Stimulated activated CD4-positive, alpha-beta T cell treated with anti-CD3 and anti-CD28 coated beads, Interleukin-1b, Interleukin-23, amount 100 ng/mL, for 48 hours (primary cell): ENCODE data around the gene CYP46A1.
"Not testable (repeated sequence)": the region's sequence is repeated elsewhere in the genome, so short reads cannot be mapped to it uniquely, and the experiment has no call there.

Experiments used
- DNase-seq: peaks from one replicate; pipeline ENCODE4 v3.0.0-alpha.2; 2020

The CYP46A1 gene

DNA sequence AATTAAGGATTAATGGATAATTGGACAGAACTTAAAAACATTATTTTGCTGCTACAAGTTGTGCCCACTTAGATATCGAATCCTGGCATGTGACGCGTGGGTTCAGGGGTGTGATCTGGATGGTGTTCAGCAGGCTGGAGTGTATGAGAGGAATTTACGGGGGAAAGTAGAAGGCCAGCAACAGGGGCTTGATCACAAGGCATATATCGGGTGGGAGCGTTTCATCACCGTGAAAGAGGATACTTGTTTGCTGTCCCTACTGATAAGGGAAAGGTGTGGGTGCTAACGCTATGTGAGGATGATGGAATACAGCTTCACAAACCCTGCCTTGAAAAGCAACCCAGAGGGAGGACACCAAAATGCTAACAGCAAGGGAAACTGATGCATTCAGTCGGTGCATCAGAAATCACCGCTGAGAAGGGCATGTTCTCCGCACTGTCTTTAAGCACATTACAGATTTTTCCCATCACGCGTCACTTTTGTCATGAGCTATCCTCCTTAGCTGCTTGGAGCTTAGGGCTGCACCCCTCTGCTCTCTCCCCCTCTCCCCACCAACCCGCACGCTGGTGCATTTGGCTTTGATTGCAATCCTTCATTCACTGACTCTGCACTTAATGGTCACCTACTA lies 25.8 kb upstream of the CYP46A1 start:
- no peak for DNase-seq

DNA sequence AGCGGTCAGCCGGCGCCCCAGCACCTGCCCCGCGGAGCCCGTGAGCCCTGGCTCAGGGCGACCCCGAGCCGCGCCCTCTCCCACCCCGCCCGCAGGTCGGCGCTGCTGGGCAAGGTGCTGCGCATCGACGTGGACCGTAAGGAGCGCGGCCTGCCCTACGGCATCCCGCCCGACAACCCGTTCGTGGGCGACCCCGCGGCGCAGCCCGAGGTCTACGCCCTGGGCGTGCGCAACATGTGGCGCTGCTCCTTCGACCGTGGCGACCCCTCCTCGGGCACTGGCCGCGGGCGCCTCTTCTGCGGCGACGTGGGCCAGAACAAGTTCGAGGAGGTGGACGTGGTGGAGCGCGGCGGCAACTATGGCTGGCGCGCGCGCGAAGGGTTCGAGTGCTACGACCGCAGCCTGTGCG lies 24.8 kb upstream of the CYP46A1 start:
- DNase-seq: no peak

DNA sequence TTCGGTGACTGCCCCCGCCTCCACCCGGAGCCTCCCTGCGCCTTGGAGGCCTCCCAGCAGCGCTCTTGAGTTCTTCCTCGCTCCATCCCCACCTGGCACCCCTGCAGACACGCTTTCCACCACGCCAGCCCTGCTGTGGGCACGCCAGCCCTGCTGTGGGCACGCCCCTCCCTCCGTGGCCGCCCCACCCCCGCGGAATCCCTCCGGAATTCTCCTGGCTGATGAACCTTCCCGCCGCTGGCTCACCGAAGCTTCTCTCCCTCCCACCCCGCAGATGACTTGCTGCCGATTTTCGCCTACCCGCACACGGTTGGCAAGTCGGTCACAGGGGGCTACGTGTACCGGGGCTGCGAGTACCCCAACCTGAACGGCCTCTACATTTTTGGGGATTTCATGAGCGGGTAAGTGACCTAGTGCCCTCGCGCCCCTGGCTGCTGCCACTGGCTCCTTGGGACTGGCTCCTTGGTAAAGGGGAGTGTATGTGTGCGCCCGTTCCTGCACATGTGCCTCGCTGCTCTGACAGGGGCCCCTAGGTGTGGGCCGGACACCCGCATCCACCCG lies 24.0 kb upstream of the CYP46A1 start:
- DNase-seq: no peak

DNA sequence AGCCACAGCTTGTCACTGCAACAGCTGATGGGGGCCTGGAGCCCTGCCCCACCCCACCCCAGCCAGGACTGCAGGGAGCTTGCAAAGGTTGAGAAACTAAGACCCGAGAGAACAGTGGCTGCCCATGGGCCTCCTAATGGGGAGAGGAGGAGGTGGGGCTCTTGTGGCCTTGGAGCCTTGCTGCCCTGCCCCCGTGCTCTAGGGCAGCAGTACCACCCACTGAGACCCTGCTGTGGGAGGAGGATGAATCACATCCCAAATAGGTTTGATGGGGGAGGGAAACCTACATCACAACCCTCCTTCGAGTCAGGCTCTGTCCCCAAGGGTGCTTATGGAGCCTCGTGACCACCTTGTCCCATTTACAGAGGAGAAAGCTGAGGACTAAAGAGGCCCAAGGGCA lies 23.3 kb upstream of the CYP46A1 start:
- no peak for DNase-seq

DNA sequence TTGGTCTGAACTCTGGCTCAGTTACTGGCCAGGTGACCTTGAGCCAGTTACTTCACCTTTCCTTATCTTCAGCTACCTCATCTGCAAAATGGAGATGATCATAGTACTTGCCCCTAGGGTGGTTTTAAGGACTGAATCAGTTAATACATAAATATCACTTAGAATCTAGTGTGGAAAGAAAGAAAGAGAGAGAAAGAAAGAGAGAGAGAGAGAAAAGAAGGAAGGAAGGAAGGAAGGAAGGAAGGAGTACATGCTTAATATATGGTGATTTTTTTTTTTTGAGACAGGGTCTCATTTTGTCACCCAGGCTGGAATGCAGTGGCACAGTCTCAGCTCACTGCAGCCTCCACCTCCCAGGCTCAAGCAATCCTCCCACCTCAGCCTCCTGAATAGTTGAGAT lies 22.9 kb upstream of the CYP46A1 start:
- not testable (repeated sequence) for DNase-seq

DNA sequence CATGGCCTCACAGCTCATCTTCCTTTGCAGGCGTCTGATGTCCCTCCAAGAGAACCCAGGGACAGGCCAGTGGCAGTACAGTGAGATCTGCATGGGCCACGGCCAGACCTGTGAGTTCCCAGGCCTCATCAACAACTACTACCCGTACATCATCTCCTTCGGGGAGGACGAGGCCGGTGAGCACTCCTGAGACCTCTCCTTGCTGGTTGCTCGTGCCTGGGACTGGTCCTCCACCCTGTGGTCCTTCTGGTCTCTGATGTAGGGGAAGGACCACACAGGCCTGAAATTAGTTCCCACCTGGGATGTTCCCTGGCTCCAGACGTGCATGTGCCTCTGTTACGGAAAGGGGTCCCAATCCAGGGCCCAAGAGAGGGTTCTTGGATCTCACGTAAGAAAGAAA lies 21.3 kb upstream of the CYP46A1 start:
- DNase-seq: no peak

DNA sequence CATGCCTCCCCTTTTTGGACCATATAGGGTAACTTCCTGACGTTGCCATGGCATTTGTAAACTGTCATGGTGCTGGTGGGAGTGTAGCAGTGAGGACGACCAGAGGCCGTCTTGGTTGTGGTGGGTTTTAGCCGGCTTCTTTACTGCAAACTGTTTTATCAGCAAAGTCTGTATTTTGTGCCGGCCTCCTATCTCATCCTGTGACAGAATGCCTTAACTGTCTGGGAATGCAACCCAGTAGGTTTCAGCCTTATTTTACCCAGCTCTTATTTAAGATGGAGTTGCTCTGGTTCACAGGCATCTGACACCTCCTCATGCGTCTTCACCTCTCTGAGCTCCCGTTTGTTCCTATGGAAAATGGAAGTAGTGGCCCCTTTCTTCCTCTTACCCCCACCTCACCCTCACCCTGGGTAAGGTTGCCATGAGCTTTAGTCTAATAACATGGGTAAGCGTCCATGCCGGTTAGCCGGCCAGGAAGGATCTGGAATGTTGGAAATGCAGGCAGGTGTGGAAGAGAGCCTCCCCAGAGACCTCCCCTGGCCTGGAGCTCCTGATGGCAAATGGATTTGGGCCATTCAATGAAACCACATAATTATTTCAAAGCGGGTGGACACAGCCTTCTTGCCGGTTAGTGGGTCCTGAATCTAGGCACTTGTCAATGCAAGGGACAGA lies 20.6 kb upstream of the CYP46A1 start:
- DNase-seq: no peak

DNA sequence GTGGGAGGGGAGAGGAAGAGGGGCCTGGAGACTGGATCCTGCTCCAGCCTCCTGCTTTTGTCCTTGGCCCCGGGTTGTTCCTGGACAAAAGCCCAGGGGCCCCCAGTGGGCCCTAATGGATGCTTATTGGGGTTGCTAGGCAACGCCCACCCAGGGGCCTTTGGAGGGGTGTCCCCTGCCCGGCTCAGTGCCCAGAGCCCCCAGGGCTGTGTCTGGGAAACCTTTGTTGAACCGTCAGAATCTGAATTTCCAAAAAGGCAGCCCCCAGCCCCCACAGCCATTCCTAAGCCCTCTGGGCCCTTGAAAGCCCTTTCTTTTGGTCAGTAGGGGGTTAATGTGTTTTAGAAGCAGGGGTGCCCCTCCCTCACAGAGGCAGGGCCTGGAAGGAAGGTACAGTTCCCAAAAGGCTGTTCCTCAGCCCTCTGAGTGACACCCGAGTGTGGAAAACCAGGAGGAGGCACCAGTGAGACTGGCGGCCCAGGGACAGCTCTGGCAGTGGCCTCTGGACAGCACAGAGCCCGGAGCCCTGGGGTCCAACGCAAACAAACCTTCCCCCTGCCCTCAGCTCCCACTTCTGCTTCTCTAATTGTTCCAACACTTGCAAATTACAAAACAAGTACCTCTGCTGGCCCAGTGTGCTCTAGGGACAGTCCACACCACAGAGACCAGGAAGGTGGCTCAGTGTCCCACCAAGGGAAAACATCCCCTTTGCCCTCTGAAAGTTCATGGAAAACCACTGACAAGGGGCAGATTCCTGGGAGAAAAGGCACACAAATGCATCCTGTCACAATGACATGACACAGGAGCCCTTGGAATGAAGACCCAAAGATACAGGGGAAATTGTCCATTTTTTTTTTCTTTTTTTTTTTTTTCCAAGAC lies 19.8 kb upstream of the CYP46A1 start:
- no peak for DNase-seq

DNA sequence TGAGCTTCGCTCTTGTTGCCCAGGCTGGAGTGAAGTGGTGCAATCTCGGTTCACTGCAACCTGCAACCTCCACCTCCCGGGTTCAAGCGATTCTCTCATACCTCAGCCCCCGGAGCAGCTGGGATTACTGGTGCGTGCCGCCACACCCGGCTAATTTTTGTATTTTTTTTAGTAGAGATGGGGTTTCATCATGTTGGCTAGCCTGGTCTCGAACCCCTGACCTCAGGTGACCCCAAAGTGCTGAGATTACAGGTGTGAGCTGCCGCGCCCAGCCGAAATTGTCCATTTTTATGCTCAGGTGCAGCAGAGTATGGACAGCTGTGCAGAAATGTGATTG lies 19.2 kb upstream of the CYP46A1 start:
- DNase-seq: no peak

DNA sequence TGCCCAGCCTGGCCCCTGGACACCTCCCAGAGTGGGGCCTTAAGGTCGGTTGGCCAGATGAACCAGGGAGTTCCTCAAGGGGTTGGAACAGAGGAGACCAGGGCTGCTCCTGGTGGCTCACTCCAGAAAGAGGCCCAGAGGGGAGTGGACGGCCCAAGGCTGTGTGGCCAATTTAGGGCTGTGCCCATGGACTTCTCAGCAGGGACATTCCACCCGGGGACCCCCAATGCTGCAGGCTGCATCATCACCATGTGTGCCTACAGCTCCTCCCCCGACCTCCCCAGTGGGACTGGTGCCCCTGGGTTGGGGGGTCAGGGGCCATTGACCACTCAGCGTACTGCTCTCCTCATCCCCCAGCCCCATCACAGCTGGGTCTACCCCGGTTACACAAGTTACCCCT lies 17.6 kb upstream of the CYP46A1 start:
- DNase-seq: no peak

DNA sequence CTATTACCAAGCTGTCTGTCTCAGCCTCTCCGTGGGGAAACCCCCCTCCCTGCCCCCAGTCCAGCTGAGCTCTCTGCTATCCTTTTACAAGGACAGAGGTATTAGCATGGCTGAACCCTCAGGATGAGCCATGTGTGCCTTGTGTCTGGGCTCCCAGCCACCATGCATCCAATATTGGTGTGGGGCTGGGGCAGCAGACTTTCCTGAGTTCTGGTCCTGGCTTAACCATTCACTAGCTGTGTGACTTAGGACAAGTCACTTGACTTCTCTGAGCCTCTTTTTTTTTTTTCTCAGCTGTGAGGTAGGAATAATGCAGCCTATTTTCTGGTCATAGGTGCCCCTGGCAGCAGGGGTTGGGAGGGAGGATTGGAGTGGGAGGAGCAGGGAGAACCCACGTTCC lies 17.1 kb upstream of the CYP46A1 start:
- no peak for DNase-seq

DNA sequence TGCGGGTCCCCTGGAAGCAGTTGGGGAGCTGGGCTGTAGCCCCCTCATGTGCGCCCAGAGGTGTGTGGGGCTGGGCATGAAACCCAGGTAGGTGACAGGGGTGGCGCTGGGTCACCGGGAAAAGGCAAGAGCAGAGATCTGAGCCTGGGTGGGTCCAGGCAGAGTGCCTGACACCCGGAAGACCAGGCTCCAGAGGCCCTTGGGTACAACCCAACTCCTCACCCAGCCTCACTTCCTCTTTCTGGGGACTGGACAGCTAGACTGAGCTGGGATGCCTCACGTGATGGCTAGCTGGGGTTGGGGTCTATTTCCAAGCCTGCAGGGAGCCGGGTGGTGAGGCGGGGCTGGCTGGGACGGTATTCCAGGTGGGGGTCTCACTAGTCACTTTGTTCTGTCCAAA lies 16.3 kb upstream of the CYP46A1 start:
- no peak for DNase-seq

DNA sequence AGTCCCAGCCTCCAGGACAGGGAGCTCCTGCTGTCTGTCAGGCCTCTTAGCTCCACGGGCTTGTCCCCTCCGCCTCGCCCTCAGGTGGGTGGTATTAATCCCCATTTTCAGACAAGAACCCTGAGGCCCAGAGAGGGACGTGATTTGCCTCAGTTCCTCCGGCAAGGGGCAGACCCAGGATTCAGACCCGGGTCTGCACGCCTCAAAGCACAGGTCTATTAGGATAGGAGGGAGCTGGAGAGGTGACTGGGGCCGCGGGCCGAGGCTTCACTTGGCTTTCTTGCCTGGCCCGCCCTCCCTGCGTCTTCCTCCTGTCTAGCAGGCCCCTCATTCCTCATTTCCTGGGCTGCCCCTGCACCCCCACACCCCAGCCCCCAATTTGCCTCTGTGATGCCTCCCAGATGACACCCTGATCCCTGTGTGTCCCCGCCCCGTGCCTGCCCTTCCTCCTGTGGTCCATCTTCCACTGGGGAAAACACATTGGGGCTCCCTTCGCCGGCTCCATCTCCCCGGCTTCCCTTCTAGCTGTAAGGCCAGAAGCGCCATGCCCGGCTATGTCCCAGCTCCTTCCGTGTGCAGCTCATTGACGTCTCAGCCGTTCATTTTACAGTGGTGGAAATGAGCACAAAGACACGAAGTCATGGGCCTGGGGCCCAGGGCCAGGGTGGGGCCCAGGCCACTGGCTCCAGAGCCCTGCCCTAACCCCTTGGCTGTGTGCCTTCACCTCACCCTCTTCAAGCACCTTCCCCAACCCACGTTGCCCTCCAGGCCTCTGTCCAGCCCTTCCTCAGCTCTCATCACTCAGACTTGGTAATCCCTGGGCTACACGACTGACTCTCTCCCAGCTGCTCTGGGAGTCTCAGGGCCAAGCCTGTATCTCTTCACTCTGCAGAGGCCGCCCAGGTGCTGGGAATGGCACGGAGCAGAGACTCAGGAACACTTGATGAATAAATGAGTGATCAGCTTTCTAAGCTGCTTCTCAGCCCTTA lies 15.5 kb upstream of the CYP46A1 start:
- DNase-seq: no peak

DNA sequence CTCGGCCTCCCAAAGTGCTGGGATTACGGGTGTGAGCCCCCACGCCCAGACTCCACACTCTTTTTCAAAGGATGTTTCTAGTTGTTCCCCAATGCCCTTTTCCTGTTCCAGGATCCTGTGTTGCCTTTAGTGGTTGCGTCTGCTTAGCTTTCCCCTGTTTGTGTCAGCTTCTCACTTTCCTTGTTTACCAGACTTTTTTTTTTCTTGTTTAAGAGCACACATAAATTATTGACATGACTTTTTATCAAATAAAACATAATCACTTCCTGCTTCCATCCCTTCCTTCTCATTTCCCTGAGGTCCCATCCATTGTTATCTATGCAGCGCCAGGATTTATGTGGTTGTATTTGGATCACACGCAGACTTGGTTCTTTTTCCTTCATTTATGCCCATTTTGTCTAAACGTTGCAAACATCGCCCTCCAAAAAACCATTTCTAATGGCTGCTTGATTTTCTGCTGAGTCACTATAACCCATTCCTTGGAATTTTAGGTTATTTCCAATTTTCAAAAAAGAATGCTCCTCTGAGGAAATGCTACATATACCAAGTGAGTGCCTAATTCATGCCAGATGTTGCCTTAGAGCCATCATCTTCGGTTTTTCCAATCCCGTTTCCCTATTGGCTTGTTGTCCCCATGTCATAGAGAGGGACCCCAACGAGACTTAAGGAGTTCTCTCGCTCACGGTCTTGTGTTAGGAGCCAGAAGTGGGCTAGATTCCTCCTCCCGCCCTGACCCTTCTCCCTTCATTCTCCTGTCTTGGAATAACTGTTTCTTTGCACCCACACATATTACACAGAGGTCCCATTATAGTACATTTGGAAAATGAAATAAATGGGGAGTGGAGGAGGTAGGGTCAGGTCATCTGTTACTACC lies 13.5 kb upstream of the CYP46A1 start:
- no peak for DNase-seq

DNA sequence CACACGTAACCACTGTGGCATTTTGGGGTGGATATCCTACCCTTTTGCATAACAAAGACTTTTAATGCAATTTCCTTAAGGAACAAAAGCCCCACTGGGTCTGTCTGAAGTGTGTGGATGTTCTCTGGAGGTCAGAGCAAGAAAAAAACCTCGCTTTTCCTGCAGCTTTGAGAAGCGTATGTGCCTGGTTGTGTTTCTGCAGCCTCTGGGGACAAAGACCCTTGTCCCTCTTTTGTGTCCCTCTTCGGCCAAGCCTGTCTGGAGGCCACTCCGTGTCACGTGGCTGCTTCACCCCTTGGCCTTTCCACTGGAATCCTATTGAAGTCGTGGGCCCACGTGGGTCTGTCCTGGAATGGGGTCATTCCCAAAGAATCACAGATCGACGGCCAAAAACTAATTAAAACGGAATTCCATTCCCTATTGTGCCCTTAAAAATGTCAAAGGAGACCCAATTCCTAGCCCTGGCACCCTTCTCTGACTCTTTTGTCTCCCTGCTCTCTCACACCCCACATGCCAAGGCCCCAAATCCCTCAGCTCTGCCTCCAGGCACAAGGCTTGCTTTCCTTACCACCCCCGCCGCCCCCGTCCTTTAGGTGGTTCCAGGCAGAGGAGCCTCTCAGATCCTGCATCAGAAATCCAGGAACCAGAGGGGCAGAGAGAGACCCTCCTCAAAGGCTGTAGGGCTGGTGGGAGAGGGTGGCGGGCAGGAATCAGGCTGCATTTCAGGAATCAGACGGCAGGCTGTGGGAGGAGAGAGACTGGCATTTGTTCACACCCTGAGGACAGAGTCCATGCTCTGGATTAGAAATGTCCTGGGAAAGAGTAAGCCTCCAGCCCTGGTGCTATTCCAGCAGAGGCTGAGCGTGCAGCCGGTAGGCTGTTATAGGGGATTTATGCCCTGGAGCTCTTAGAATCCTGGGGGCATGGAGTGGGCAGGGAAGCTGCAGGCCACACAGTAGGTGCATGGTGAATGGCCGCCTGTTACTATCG lies 12.6 kb upstream of the CYP46A1 start:
- DNase-seq: no peak

DNA sequence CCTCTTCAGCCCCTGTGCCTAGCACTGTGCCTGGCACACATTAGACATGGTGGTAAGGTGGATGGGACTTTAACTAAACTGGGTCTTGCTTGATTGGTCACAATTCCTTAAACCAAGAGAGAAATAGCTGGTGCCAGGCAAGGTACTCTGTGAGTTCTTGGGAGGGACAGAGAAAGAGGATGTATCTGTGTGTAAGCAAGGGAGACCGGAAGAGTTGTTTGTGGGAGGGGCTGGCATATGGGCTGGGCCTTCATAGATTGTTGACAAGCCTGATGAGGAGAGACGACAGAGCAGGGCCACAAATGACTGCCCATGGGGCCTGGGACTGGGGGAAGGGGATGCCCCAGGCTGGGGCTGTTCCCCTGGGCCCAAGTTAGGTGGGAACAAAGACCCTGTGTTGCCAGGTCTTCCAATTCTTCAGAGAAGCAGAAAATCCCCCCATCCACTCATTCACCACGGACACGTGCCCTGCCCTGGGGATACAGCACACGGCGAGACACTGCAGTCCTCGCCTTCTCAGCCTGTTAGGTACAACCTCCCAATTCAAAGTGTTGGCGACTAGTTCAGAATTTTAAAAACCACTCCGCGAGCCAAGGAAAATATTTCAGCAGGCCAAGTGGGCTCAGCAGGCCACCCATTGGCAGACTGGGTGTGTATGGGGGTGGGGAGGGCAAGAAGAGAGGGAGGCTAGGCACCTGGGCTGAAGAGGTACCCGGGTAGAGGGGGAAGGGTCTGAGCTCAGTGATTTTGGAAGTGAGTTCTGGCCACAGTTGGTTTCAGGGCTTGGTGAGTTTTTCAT lies 11.4 kb upstream of the CYP46A1 start:
- DNase-seq: no peak

DNA sequence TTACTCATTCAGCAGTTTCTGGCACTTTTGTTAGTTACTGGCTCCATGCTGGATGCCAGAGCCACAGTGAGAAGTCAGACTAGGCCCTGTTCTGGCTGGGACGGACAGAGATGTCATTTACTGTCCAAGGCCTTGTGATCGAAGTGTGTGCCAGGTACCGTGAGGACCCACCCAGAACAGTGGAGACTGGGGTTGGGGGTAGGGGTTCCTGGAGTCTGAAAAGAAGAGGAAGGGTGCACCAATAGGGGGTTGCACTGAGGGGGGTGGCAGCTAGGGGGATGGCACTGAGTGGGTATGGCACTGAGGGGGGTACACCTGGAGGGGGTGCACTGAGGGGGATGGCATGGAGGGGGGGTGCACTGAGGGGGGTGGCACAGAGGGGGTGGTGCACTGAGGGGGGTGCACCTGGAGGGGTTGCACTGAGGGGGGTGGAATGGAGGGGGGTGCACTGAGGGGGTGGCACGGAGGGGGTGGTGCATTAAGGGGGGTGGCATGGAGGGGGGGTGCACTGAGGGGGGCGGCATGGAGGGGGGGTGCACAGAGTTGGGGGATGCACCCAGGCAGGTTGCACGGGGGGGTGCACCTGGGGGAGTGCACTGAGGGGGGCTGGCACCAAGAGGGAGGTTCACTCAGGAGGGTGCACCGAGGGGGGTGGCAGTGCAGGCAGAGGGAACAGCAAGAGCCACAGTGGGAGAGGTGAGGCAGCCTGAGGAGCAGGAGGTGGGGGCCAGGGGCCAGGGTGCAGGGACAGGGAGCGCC lies 10.6 kb upstream of the CYP46A1 start:
- no peak for DNase-seq

DNA sequence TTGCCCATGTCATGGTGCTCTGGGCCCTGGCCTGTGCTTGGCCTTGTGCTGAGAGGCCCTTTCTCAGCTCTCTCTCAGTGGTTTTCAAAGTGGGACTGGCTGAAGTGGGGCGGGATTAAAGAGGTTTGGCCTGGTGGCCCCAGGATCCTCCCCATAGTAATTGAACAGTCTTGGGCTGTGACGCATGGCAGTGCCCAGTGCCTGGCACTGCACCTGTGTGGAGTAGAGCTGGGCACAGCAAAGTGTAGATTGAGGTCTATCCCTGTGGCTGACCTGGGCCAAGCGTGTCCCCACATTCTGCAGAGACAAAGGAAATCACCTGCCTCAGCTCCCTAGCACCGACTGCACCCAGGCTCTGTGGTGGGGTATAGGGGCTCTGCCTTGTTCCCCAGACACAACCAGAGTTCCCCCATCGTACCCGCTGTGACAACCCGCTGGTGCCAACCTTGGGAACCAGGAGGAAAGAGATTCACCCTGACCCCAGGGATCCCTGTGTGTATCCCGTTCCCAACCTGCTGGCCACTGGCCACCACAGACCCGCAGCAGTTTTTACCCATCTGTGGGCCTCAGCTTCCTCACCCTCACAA lies 9.9 kb upstream of the CYP46A1 start:
- DNase-seq: no peak
